Retina (tissue), 1 donor: ENCODE results near the gene PYGB.

Experiments used
- DNase-seq: peaks from one replicate; pipeline ENCODE4 v3.0.0-alpha.2; 2016

Gene PYGB

DNA sequence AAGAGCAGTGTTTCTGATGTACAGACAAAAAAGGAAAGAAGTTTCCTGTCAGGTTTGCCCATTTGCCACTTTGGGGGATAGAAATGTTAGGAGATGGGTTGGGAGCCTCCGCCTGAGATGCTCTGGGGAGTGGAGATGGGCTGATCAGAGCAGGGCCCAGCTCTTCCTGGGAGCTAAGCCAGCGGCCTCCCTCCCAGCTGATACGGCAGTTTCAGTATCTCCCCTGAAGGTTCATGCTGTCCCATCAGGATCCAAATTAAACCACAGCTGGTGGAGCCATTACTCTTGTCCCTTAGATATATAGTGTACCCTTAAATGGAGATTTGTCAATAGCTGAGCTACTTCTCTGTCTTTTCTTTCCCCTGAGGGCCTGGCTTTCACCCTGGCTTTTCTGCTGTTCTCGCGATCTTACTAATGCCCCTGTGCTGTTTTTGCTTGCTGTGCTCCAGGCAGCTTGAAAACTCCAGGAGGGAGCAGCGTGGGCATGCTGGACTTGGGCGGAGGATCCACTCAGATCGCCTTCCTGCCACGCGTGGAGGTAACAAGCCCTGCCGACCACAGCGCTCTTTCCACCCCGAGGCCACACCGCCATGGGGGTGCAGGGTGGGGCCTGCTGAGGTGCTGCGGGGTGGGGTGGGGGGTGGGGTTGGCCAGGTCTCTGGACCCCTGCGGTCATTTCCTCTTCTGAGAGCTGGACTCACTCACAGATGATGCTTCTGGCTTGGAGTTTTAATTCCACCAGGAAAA, 31.5 kb upstream of the PYGB start:
- DNase-seq, result no peak

GRCh38 chr20:25217161-25218108, 30.4 kb upstream of the PYGB start:
- no peak for DNase-seq

DNA sequence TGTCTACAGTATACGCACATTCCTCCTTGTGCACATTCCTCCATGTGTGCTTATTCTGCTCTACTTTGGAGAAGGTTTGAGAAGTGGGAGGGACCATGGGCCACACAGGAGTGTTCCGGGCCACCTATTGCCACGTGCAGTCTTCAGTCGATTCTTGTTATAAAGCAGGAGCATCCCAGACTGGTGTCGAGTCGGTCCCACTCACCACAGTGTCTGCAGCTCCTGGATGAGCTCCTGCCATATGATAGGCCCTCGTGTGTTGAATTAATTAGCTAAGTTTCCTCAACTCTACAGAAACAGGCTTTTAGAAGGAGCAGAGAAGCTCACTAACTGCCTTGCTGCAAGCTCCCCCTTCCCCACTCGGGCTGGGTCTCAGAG, 29.8 kb upstream of the PYGB start:
- DNase-seq, result no peak

GRCh38 chr20:25218492-25218891, 29.4 kb upstream of the PYGB start:
- DNase-seq, result no peak

DNA sequence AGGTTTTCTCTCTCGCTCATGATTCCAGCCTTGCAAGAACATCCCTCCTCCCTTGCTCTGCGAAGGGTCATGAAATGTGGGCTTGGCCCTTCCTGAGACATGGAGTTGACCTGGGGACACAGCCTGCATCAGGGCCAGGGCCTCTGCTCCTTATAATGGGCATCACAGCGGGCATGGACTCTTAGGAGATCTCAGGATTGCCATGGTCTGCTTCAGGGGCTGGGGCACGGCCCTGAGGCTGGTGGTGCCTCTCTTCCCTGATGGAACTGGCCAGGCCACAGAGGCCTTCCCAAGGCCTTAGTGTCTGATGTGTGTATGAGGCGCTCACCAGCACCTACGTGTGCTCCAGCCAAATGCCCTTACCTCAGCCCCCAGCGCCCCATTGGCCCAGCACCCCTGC, 28.5 kb upstream of the PYGB start:
- no peak for DNase-seq

GRCh38 chr20:25220021-25220730, 27.7 kb upstream of the PYGB start:
- DNase-seq, result no peak

- no peak for DNase-seq
Observed at GRCh38 chr20:25220810-25221591, 26.9 kb upstream of the PYGB start.

GRCh38 chr20:25221592-25222460, 26.1 kb upstream of the PYGB start:
- peak; percentile 42 for DNase-seq

GRCh38 chr20:25222461-25223178, 25.3 kb upstream of the PYGB start:
- peak; percentile 43 for DNase-seq

DNA sequence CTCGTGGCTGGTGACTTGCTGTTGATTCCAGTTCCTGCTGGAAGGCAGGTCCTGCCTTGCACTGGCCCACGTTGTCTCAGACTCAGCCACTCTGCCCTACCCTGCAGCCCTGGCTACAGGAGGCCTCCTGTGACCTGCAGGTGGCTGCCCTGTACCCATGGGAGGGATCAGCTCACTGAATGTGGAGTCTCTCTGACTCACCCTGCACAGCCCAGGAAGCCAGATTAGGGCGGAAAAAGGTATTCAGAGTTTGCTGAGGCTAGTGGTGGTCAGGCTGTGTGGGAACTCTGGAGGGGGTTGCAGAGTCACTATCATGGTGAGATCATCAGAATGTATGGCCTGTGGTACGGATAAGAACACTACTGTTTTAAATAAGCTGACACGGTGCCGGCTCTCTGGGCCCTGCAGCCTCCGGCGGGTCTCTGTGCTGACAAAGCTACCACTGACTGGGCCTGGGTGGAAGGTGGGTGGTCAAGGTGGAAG, 24.7 kb upstream of the PYGB start:
- DNase-seq, result no peak

GRCh38 chr20:25223765-25224720, 23.8 kb upstream of the PYGB start:
- DNase-seq, result no peak

DNA sequence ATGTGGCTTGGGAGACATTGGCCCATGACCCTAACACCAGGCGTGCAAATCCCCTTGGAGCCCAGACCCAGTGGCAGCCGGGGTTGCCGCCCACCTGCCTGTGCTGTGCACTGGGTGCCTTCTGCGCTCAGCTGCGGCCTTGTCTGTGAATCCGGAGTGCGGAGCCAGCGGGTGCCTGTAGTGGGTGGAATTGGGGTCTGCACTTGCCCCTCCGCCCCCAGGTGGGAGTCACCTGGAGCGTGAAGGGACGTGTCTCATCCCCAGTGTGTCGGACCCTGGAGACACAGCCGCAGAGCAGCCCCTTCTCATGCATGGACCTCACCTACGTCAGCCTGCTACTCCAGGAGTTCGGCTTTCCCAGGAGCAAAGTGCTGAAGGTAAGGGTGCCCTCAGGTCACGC, 22.9 kb upstream of the PYGB start:
- no peak for DNase-seq

DNA sequence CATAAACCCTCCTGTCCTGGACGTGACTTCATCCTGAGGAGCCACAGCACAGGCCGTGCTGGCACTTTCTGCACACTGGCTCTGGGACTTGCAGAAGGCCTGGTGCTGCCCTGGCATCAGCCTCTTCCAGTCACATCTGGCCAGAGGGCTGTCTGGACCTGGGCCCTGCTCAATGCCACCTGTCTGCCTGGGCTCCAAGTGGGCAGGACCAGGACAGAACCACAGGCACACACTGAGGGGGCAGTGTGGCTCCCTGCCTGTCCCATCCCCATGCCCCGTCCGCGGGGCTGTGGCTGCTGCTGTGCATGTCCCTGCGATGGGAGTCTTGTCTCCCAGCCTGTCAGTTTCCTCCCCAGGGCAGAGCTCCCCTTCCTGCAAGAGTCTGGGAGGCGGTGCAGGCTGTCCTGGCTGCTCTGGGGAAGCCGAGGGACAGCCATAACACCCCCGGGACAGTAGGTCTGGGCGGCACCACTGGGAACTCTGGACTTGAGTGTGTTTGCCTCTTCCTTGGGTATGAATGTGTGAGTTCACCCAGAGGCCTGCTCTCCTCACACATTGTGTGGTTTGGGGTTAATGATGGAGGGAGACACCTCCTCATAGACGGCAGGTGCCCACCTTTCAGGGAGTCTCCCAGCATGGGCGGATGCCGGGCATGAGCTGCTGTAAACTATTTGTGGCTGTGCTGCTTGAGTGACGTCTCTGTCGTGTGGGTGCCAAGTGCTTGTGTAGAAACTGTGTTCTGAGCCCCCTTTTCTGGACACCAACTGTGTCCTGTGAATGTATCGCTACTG, 22.0 kb upstream of the PYGB start:
- DNase-seq, result no peak

GRCh38 chr20:25226433-25227316, 21.2 kb upstream of the PYGB start:
- DNase-seq, result no peak

DNA sequence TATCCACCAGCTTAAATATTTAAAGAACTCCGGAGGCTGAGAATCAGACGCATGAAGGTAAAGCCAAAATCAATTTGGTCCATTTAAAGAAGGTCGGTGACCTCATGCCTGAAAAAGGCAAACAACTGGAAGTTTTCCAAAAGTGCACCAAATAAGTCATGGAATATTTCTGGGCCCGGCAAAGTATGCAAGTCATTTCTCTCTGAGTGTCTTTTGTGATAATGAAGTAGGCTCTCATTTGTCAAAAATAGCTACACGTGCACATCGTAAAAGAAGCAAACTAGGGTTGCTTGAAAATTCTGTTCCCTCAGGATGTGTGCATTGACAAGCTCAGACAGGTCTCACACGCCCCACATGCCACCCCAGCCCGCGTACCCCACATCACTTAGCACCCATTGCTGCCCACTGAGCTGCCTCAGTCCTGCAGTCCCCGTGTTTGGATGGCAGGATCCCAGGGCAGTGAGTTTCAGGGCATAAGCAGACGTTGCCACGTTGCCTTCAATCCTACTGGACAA, 20.5 kb upstream of the PYGB start:
- no peak for DNase-seq

- DNase-seq, result no peak
Observed at GRCh38 chr20:25229486-25230165, 18.3 kb upstream of the PYGB start.
